HCT116 (cell line): ENCODE measurements around the gene SLC29A1. TPM values are rescaled to one million over a fixed set of nuclear protein-coding genes. Genes with fewer than 3 reads are reported as not detected.

Experiments
- ATAC-seq: fragments of 200-7000 bp; cut with Tn5 transposase; 2 replicates; pipeline ENCODE4 v1.9.1; 2020; ENCODE audit warnings: mild to moderate bottlenecking, moderate library complexity
- BruUV-seq: library from RNA; stranded (reverse); fragments of 400-500 nt; replicated peaks from 2 replicates; lab custom pipeline; 2021; lab: Mats Ljungman, UMichigan
- CTCF ChIA-PET: fragments of 300-600 bp; sonication (Branson Sonifier 250); formaldehyde crosslinking; loops from one replicate; lab custom pipeline; 2021; ENCODE audit warnings: antibody characterized with exemption; lab: Charles Lee
- POLR2A ChIA-PET: fragments of 300-600, 350-600 bp; sonication (Branson Sonifier 250); formaldehyde crosslinking; loops from one replicate; lab custom pipeline; 2021; ENCODE audit warnings: antibody characterized with exemption; lab: Charles Lee
- RAD21 ChIA-PET, 2 experiments: fragments of 300-600 bp; sonication (Branson Sonifier 250); formaldehyde crosslinking; loops; one replicate each; lab custom pipeline; 2023; ENCODE audit warnings: low total read pairs in 2 of 2; ENCODE audit not compliant: uncharacterized antibody in 2 of 2, unreplicated experiment in 2 of 2, low non-redundant PET in 1 of 2; lab: Charles Lee
- DNase-seq: peaks from one replicate; pipeline ENCODE4 v3.0.0-alpha.2; 2010; ENCODE audit warnings: low read depth, low spot score
- H2AFZ ChIP-seq: fragments of 200-600 bp; shearing (Covaris generic), sonication (generic); 2 replicates; pipeline ENCODE4 v1.6.1; 2017; ENCODE audit warnings: low read depth, mixed run types, mixed read lengths, antibody characterized with exemption, low read length; ENCODE audit not compliant: poor library complexity, severe bottlenecking
- H3K27ac ChIP-seq: 2 replicates; pipeline ENCODE4 v1.5.1; 2012; ENCODE audit warnings: low read depth, low read length
- H3K27me3 ChIP-seq: fragments of 200-600 bp; sonication (generic); 2 replicates; pipeline ENCODE4 v1.6.1; 2016; ENCODE audit warnings: mixed run types, low read length, mixed read lengths; ENCODE audit not compliant: insufficient read depth
- H3K36me3 ChIP-seq, 2 experiments: fragments of 200-500 bp in 1 of 2; fragments of 200-600 bp in 1 of 2; sonication (Bioruptor generic) in 1 of 2; sonication (generic) in 1 of 2; 2 replicates each; pipeline versions ENCODE4 v1.5.1 to v1.6.1; 2014 to 2016; ENCODE audit warnings: low read length in 2 of 2, inconsistent platforms in 1 of 2, mixed read lengths in 1 of 2, mixed run types in 1 of 2; ENCODE audit not compliant: insufficient read depth in 2 of 2, control insufficient read depth in 1 of 2
- H3K4me1 ChIP-seq, 2 experiments: fragments of 200-600 bp in 1 of 2; sonication (generic) in 1 of 2; 2 replicates each; pipeline versions ENCODE4 v1.5.1 to v1.6.1; 2012 to 2017; ENCODE audit warnings: low read length in 2 of 2, inconsistent platforms in 1 of 2, mild to moderate bottlenecking in 1 of 2, mixed read lengths in 1 of 2, mixed run types in 1 of 2, moderate library complexity in 1 of 2; ENCODE audit not compliant: insufficient read depth in 2 of 2, control insufficient read depth in 1 of 2
- H3K4me2 ChIP-seq: fragments of 200-600 bp; sonication (generic); 2 replicates; pipeline ENCODE4 v1.6.1; 2017; ENCODE audit warnings: mixed run types, low read length, mixed read lengths
- H3K4me3 ChIP-seq, 2 experiments: fragments of 200-600 bp in 1 of 2; sonication (generic) in 1 of 2; replicated peaks in 1 of 2; 2 replicates each; pipeline ENCODE4 v1.5.1; 2011 to 2016; ENCODE audit warnings: low read length in 2 of 2, control low read depth in 1 of 2, low read depth in 1 of 2, mild to moderate bottlenecking in 1 of 2, mixed read lengths in 1 of 2, mixed run types in 1 of 2
- H3K79me2 ChIP-seq: fragments of 200-600 bp; sonication (generic); 2 replicates; pipeline ENCODE4 v1.6.1; 2017; ENCODE audit warnings: mild to moderate bottlenecking, mixed run types, low read length, moderate library complexity, mixed read lengths; ENCODE audit not compliant: insufficient read depth
- H3K9ac ChIP-seq: fragments of 200-600 bp; sonication (generic); 2 replicates; pipeline ENCODE4 v1.6.1; 2016; ENCODE audit warnings: low read length, mixed read lengths
- H3K9me2 ChIP-seq: fragments of 200-600 bp; sonication (generic), shearing (Covaris generic); 2 replicates; pipeline ENCODE4 v1.6.1; 2017; ENCODE audit warnings: mixed run types, mild to moderate bottlenecking, moderate library complexity; ENCODE audit not compliant: insufficient read depth
- H3K9me3 ChIP-seq, 2 experiments: fragments of 200-500 bp in 1 of 2; fragments of 200-600 bp in 1 of 2; sonication (Bioruptor generic) in 1 of 2; sonication (generic) in 1 of 2; 2 replicates each; pipeline ENCODE4 v1.6.1; 2014 to 2017; ENCODE audit warnings: low read length in 2 of 2, mixed read lengths in 2 of 2, inconsistent platforms in 1 of 2, low read depth in 1 of 2, mild to moderate bottlenecking in 1 of 2, mixed run types in 1 of 2, moderate library complexity in 1 of 2; ENCODE audit not compliant: control insufficient read depth in 1 of 2, insufficient read depth in 1 of 2
- H4K20me1 ChIP-seq: fragments of 200-600 bp; sonication (generic), shearing (Covaris generic); 2 replicates; pipeline ENCODE4 v1.6.1; 2017; ENCODE audit warnings: mixed run types, mild to moderate bottlenecking, moderate library complexity; ENCODE audit not compliant: insufficient read depth
- SRF ChIP-seq: IDR thresholded peaks from 2 replicates; pipeline ENCODE4 v1.6.1; 2012; ENCODE audit warnings: low read depth
- TCF7L2 ChIP-seq: IDR thresholded peaks from 2 replicates; pipeline ENCODE4 v1.7.0; 2011; ENCODE audit warnings: borderline replicate concordance, inconsistent platforms; ENCODE audit not compliant: insufficient read depth, insufficient read length; ENCODE audit errors: extremely low read depth
- intact Hi-C: fragments of 100-400 bp; cut with micrococcal nuclease; formaldehyde crosslinking; loops from 2 replicates; pipeline ENCODE4 v1.10.0; 2022
- total RNA-seq: library from RNA; stranded (reverse); gene quantifications from one replicate; pipeline ENCODE4 v1.2.1, GENCODE V29; 2021; ENCODE audit not compliant: unreplicated experiment
- TF ChIP-seq, protein P1 (sequence below): IDR thresholded peaks from 2 replicates; pipeline ENCODE4 v1.6.1; 2011; ENCODE audit warnings: mild to moderate bottlenecking, low read length, moderate library complexity; ENCODE audit not compliant: insufficient replicate concordance; ENCODE audit errors: extremely low read depth

The SLC29A1 gene
- total RNA-seq, 1 experiment from 2014 or later: 67.6 TPM

DNA sequence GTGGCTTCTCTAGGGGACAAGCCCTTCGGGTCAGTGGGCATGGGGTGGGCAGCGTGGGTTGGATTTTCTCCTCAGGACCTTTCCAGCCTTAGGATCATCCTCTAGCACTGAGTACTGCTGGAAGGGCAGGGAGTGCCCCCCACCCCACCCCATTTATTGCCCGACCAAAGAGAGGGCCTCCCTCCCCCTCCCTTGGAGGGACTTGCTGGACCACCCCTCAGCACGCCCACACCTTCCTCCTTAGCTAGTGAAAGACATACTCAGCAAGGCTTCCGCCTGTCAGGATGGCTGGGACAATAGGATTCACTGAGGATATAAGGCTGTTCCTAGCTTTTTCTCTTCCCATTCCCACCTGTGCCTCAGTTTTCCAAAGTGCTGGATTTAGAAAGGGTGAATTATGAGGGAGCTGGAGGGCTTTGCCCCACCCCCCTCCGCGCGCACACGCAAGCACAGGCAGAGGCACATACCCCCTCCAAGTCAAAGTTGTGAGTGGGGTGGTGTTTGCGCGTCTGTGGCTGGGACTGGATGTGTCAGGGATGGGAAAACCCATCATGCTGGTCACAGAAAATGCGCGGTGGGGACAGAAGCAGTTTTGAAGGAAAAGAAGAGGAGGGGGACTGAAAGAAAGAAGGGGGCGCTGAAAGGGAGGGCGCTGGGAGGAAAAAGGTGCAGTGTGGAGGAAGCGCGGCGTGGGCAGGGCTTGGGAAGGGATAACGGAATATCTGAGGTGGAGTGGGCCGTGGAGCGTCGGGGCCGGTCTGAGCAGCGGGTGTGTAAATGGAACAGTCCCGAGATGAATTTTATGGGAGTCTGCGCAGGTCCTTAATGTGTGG is 693 bp upstream of the SLC29A1 start:
- Histone ChIP-seq H3K36me3 (peaks cover 0 to 10% of the 10 kb centered on the region in 2 experiments; a peak in 1 of 4 replicates), H3K79me2 (peaks cover 42% of the 10 kb centered on the region), H3K4me3 (peak overlapping the region; percentile 65 to 74), H3K27me3 (no peaks in the 10 kb centered on the region), H3K9me3 (no peaks in the 10 kb centered on the region), H4K20me1 (peaks cover 4% of the 10 kb centered on the region; the same call in 1 of the 2 replicates), H3K9me2 (no peaks in the 10 kb centered on the region), H3K27ac (peak overlapping the region; percentile 45), H3K9ac (peak overlapping the region; percentile 81), H2AFZ (peak overlapping the region; percentile 61), H3K4me1 (peaks cover 45 to 73% of the 10 kb centered on the region in 2 experiments), H3K4me2 (peak overlapping the region; percentile 93)
- RAD21 ChIA-PET: interaction anchor here in 1 of 2 experiments (1.4 kb wide), 1 partner anchor 23 kb away, joined by 3 read pairs; no protein-coding TSS in a partner anchor
- no TSS peak for BruUV-seq
- ATAC-seq (peak; percentile 26), DNase-seq (no peak)
- intact Hi-C loops: no loop called here
- POLR2A ChIA-PET: interaction anchor here (1.0 to 3.0 kb wide), 5 partner anchors 12 to 90 kb away, joined by 4 to 27 read pairs (median 7); partner anchors contain the start of genes HSP90AB1 and SLC35B2
- TF ChIP-seq TCF7L2: no peak
- CTCF ChIA-PET: interaction anchor here (1.6 to 3.7 kb wide), 3 partner anchors 12 to 34 kb away, joined by 6 to 22 read pairs (median 8); no protein-coding TSS in a partner anchor

DNA sequence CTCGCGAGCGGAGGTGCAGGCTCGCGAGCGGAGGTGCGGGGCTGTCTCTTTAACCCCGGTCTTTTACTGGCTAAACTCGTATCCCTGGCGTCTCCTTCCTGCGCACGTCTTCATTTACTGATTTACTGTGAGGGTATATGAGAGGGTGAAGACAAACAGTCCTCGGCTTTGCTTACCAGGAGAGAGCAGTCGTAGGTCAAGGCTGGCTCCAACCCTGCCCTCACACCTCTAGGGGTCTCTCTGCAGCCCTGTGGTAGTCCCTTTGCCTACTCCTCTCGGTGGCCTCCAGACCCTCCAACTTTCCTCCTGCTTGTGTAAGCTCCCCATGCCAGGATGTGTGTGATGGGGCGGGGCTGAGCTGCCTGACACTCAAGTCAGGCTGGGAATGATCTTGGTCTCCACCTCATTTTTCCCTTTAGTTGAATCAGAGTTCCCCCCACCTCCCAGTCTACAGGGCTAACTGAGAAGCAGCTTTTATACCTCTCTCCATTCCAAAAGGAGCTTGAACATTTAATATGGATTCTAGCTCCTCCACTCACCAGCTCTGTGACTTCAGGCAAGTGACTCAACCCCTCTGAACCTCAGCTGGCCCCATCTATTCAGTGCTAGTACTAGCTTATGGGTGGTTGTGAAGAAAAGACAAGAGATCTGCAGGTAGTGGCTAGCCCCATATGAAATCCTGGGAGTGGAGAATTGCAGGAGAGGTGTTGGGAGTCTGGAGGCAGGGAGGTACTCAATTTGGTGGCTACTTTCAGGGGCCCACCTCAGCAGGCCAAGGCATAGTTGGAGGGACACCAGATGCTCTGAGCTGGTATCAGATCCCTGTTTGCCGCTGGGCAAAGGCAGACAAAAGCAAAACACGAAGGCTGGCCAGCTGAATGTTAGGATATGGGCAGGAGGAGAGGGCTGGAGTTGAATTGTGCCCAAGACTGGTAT is 902 bp downstream of the SLC29A1 start:
- intact Hi-C loops: no loop called here
- H3K4me2 ChIP-seq: peak overlapping the region; percentile 93
- H4K20me1 ChIP-seq: peaks cover 4% of the 10 kb centered on the region; the same call in 1 of the 2 replicates
- H3K9me3 ChIP-seq: no peaks in the 10 kb centered on the region
- H3K79me2 ChIP-seq: peaks cover 55% of the 10 kb centered on the region
- peak overlapping the region; percentile 81 for H3K9ac ChIP-seq
- POLR2A ChIA-PET: interaction anchor here (1.0 to 3.0 kb wide), 6 partner anchors 10 to 92 kb away, joined by 3 to 27 read pairs (median 6); partner anchors contain the start of gene HSP90AB1
- peak overlapping the region; percentile 65 to 74 for H3K4me3 ChIP-seq
- peak overlapping the region; percentile 81 for H3K27ac ChIP-seq
- H3K4me1 ChIP-seq: peaks cover 33 to 59% of the 10 kb centered on the region in 2 experiments
- no peaks in the 10 kb centered on the region for H3K9me2 ChIP-seq
- TSS peak; percentile 52 for BruUV-seq
- no peak for DNase-seq
- no peak overlapping the region for H2AFZ ChIP-seq
- TF ChIP-seq, protein P1, sequence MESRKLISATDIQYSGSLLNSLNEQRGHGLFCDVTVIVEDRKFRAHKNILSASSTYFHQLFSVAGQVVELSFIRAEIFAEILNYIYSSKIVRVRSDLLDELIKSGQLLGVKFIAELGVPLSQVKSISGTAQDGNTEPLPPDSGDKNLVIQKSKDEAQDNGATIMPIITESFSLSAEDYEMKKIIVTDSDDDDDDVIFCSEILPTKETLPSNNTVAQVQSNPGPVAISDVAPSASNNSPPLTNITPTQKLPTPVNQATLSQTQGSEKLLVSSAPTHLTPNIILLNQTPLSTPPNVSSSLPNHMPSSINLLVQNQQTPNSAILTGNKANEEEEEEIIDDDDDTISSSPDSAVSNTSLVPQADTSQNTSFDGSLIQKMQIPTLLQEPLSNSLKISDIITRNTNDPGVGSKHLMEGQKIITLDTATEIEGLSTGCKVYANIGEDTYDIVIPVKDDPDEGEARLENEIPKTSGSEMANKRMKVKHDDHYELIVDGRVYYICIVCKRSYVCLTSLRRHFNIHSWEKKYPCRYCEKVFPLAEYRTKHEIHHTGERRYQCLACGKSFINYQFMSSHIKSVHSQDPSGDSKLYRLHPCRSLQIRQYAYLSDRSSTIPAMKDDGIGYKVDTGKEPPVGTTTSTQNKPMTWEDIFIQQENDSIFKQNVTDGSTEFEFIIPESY: no peak
- no peak for TF ChIP-seq SRF
- H3K36me3 ChIP-seq: peaks cover 1 to 15% of the 10 kb centered on the region in 2 experiments; a peak in 2 of 4 replicates
- peak; percentile 16 for ATAC-seq
- CTCF ChIA-PET: interaction anchor here (0.7 to 3.7 kb wide), 8 partner anchors 10 to 79 kb away, joined by 3 to 22 read pairs (median 4); no protein-coding TSS in a partner anchor
- RAD21 ChIA-PET: no interaction called here
- H3K27me3 ChIP-seq: no peaks in the 10 kb centered on the region
